ENCODE measurements around the gene CFAP157.

Gene CFAP157

GRCh38 chr9:127662617-127663016, 44.2 kb upstream of the CFAP157 start:
- Histone ChIP-seq H3K9me3 (replicated peaks; ENCODE audit: insufficient read depth, low read length) (no peaks in the 10 kb centered on the region), H3K4me3 (ENCODE audit: low read length) (no peak overlapping the region), H3K9ac (ENCODE audit: low read length) (no peak overlapping the region), H3K36me3 (replicated peaks; ENCODE audit: insufficient read depth, low read length) (no peaks in the 10 kb centered on the region), H3K4me1 (ENCODE audit: low read length) (no peaks in the 10 kb centered on the region), H3K79me2 (ENCODE audit: low read length) (no peaks in the 10 kb centered on the region), H2AFZ (ENCODE audit: low read length) (no peak overlapping the region), H3K4me2 (ENCODE audit: low read depth, low read length) (no peak overlapping the region), H3F3A (ENCODE audit: insufficient read depth, low read length) (no peaks in the 10 kb centered on the region), H3K27me3 (replicated peaks; ENCODE audit: insufficient read depth, low read length) (no peaks in the 10 kb centered on the region), H3K27ac (ENCODE audit: low read length) (no peak overlapping the region), H3K9me2 (replicated peaks; ENCODE audit: insufficient read depth, low read length) (no peaks in the 10 kb centered on the region), H4K20me1 (ENCODE audit: insufficient read depth, low read length) (no peaks in the 10 kb centered on the region)
- TF ChIP-seq CTCF (IDR thresholded peaks at IDR 0.05; ENCODE audit: low read length), result no peak
- TF ChIP-seq EZH2 (optimal IDR thresholded peaks at IDR 0.05; ENCODE audit: low read depth, low read length), result no peak
- DNase-seq, result no peak

- no peak overlapping the region for H3K9ac ChIP-seq (ENCODE audit: low read length)
- no peaks in the 10 kb centered on the region for H3F3A ChIP-seq (ENCODE audit: insufficient read depth, low read length)
- H3K9me3 ChIP-seq (replicated peaks; ENCODE audit: insufficient read depth, low read length), result no peaks in the 10 kb centered on the region
- no peaks in the 10 kb centered on the region for H3K4me1 ChIP-seq (ENCODE audit: low read length)
- H3K4me2 ChIP-seq (ENCODE audit: low read depth, low read length), result no peak overlapping the region
- no peak overlapping the region for H2AFZ ChIP-seq (ENCODE audit: low read length)
- DNase-seq, result no peak
- no peaks in the 10 kb centered on the region for H4K20me1 ChIP-seq (ENCODE audit: insufficient read depth, low read length)
- TF ChIP-seq EZH2 (optimal IDR thresholded peaks at IDR 0.05; ENCODE audit: low read depth, low read length) (no peak), EZH2phosphoT487 (IDR thresholded peaks at IDR 0.05; ENCODE audit: low read length) (no peak), CTCF (IDR thresholded peaks at IDR 0.05; ENCODE audit: low read length) (no peak)
- no peaks in the 10 kb centered on the region for H3K27me3 ChIP-seq (replicated peaks; ENCODE audit: insufficient read depth, low read length)
- no peak overlapping the region for H3K4me3 ChIP-seq (ENCODE audit: low read length)
- no peaks in the 10 kb centered on the region for H3K9me2 ChIP-seq (replicated peaks; ENCODE audit: insufficient read depth, low read length)
- H3K36me3 ChIP-seq (replicated peaks; ENCODE audit: insufficient read depth, low read length), result no peaks in the 10 kb centered on the region
- no peak overlapping the region for H3K27ac ChIP-seq (ENCODE audit: low read length)
- H3K79me2 ChIP-seq (ENCODE audit: low read length), result no peaks in the 10 kb centered on the region
These were observed 42.5 kb upstream of the CFAP157 start for GRCh38 chr9:127664324-127664677.

GRCh38 chr9:127664678-127665507, 41.9 kb upstream of the CFAP157 start:
- no peaks in the 10 kb centered on the region for H3K9me3 ChIP-seq (replicated peaks; ENCODE audit: insufficient read depth, low read length)
- no peaks in the 10 kb centered on the region for H3F3A ChIP-seq (ENCODE audit: insufficient read depth, low read length)
- H3K9me2 ChIP-seq (replicated peaks; ENCODE audit: insufficient read depth, low read length), result no peaks in the 10 kb centered on the region
- H3K4me3 ChIP-seq (ENCODE audit: low read length), result no peak overlapping the region
- H2AFZ ChIP-seq (ENCODE audit: low read length), result no peak overlapping the region
- no peak overlapping the region for H3K9ac ChIP-seq (ENCODE audit: low read length)
- H3K27me3 ChIP-seq (replicated peaks; ENCODE audit: insufficient read depth, low read length), result no peaks in the 10 kb centered on the region
- H3K36me3 ChIP-seq (replicated peaks; ENCODE audit: insufficient read depth, low read length), result no peaks in the 10 kb centered on the region
- H3K4me2 ChIP-seq (ENCODE audit: low read depth, low read length), result no peak overlapping the region
- no peak for TF ChIP-seq EZH2 (optimal IDR thresholded peaks at IDR 0.05; ENCODE audit: low read depth, low read length)
- TF ChIP-seq CTCF (IDR thresholded peaks at IDR 0.05; ENCODE audit: low read length), result no peak
- TF ChIP-seq EZH2phosphoT487 (IDR thresholded peaks at IDR 0.05; ENCODE audit: low read length), result no peak
- H4K20me1 ChIP-seq (ENCODE audit: insufficient read depth, low read length), result no peaks in the 10 kb centered on the region
- no peaks in the 10 kb centered on the region for H3K79me2 ChIP-seq (ENCODE audit: low read length)
- no peaks in the 10 kb centered on the region for H3K4me1 ChIP-seq (ENCODE audit: low read length)
- H3K27ac ChIP-seq (ENCODE audit: low read length), result no peak overlapping the region
- no peak for DNase-seq

All from MM.1S (cell line).